ENCODE data around the gene AKR1C2. TPM values are rescaled to one million over a fixed set of nuclear protein-coding genes. Genes with fewer than 3 reads are reported as not detected.
"Not testable (repeated sequence)": the region's sequence is repeated elsewhere in the genome, so short reads cannot be mapped to it uniquely, and the experiment has no call there.

Gene AKR1C2
- total and polyA plus RNA-seq, 2 experiments from 2014 or later, result 51.0 to 51.7 TPM

GRCh38 chr10:5013385-5013784, 9.7 kb upstream of the AKR1C2 start:
- 33% methylated on average over 1 of the region's 1 CpG for WGBS (ENCODE audit: low lambda C conversion rate, missing lambda C conversion rate)
- DNase-seq (ENCODE audit: low spot score), result no peak
- TF ChIP-seq EZH2phosphoT487 (IDR thresholded peaks at IDR 0.05; ENCODE audit: low read depth, severe bottlenecking, unreplicated experiment), result no peak
- TF ChIP-seq, protein P1, sequence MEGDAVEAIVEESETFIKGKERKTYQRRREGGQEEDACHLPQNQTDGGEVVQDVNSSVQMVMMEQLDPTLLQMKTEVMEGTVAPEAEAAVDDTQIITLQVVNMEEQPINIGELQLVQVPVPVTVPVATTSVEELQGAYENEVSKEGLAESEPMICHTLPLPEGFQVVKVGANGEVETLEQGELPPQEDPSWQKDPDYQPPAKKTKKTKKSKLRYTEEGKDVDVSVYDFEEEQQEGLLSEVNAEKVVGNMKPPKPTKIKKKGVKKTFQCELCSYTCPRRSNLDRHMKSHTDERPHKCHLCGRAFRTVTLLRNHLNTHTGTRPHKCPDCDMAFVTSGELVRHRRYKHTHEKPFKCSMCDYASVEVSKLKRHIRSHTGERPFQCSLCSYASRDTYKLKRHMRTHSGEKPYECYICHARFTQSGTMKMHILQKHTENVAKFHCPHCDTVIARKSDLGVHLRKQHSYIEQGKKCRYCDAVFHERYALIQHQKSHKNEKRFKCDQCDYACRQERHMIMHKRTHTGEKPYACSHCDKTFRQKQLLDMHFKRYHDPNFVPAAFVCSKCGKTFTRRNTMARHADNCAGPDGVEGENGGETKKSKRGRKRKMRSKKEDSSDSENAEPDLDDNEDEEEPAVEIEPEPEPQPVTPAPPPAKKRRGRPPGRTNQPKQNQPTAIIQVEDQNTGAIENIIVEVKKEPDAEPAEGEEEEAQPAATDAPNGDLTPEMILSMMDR (IDR thresholded peaks at IDR 0.05; ENCODE audit: poor library complexity), result no peak
- no peak for TF ChIP-seq EZH2 (IDR thresholded peaks at IDR 0.05; ENCODE audit: borderline replicate concordance)

DNA sequence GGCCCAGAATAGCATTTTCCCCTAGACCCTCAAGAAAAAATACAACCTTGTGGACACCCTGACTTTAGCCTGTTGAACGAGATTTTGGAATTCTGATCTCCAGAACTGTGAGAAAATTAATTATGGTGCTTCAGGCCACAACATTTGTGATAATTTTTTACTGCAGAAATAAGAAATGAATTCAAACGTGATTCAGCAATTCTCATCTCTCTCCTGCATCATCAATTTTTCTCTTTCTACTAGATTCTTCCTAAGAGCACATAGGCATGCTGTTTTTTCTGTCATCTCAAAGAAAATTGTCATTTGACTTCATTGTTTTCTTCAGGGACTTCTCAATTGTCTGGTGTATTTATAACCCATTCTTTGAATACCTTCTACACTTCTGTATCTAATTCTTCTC, 8.9 kb upstream of the AKR1C2 start:
- H3K9me3 ChIP-seq (ENCODE audit: low read depth), result no peaks in the 10 kb centered on the region
- TF ChIP-seq EZH2phosphoT487 (IDR thresholded peaks at IDR 0.05; ENCODE audit: low read depth, severe bottlenecking, unreplicated experiment) (no peak), EZH2 (IDR thresholded peaks at IDR 0.05; ENCODE audit: borderline replicate concordance) (no peak)
- TF ChIP-seq, protein P1 (IDR thresholded peaks at IDR 0.05; ENCODE audit: poor library complexity), result no peak
- H3K4me1 ChIP-seq (ENCODE audit: insufficient read depth), result no peaks in the 10 kb centered on the region
- no peaks in the 10 kb centered on the region for H3K9me2 ChIP-seq (replicated peaks; ENCODE audit: insufficient read depth)
- no peaks in the 10 kb centered on the region for H3K36me3 ChIP-seq (replicated peaks; ENCODE audit: insufficient read depth, low read depth)
- H3K79me2 ChIP-seq, result no peaks in the 10 kb centered on the region
- H4K20me1 ChIP-seq (ENCODE audit: insufficient read depth, poor library complexity, severe bottlenecking), result no peaks in the 10 kb centered on the region
- no peak overlapping the region for H3K4me2 ChIP-seq
- DNase-seq (ENCODE audit: low spot score), result no peak
- no peaks in the 10 kb centered on the region for H3K27me3 ChIP-seq
- H2AFZ ChIP-seq, result no peak overlapping the region
- no peak overlapping the region for H3K4me3 ChIP-seq
- H3K27ac ChIP-seq, result no peak overlapping the region
- WGBS (ENCODE audit: low lambda C conversion rate, missing lambda C conversion rate), result 36% methylated on average over 2 of the region's 2 CpGs

More at GRCh38 chr10:5013385-5013784, 9.7 kb upstream of the AKR1C2 start:
- Histone ChIP-seq H4K20me1 (ENCODE audit: insufficient read depth, poor library complexity, severe bottlenecking) (no peaks in the 10 kb centered on the region), H3K79me2 (no peaks in the 10 kb centered on the region), H3K27me3 (no peaks in the 10 kb centered on the region), H3K4me2 (no peak overlapping the region), H2AFZ (no peak overlapping the region), H3K9me3 (ENCODE audit: low read depth) (no peaks in the 10 kb centered on the region), H3K4me3 (no peak overlapping the region), H3K36me3 (replicated peaks; ENCODE audit: insufficient read depth, low read depth) (no peaks in the 10 kb centered on the region), H3K4me1 (ENCODE audit: insufficient read depth) (no peaks in the 10 kb centered on the region), H3K9me2 (replicated peaks; ENCODE audit: insufficient read depth) (no peaks in the 10 kb centered on the region), H3K27ac (no peak overlapping the region)

DNA sequence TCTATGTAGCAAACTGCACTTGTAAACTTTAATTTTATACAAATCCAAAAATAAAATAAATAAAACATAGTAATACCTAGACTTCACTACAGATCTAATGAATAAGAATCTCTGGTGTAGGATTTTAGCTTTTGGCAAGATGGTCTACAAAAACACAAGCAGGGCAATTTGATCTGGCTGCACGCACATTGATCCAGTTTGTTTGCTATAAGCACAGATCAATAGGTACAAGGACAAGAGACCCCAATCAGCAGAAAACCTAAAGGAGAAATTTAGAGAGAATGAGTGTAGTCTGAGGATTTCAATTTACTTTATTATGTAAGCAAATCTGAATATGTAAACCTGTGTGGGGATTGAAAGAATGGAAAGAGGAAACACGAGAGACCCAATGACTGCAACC, 7.7 kb upstream of the AKR1C2 start:
- not testable (repeated sequence) for H4K20me1 ChIP-seq (ENCODE audit: insufficient read depth, poor library complexity, severe bottlenecking); H3K4me1 ChIP-seq (ENCODE audit: insufficient read depth); H3K27ac ChIP-seq; H3K9me3 ChIP-seq (ENCODE audit: low read depth); H3K79me2 ChIP-seq; H3K9me2 ChIP-seq (replicated peaks; ENCODE audit: insufficient read depth); H3K4me2 ChIP-seq; DNase-seq (ENCODE audit: low spot score); H3K27me3 ChIP-seq; H3K36me3 ChIP-seq (replicated peaks; ENCODE audit: insufficient read depth, low read depth); H2AFZ ChIP-seq; H3K4me3 ChIP-seq
- 94% methylated on average over 2 of the region's 2 CpGs for WGBS (ENCODE audit: low lambda C conversion rate, missing lambda C conversion rate)

DNA sequence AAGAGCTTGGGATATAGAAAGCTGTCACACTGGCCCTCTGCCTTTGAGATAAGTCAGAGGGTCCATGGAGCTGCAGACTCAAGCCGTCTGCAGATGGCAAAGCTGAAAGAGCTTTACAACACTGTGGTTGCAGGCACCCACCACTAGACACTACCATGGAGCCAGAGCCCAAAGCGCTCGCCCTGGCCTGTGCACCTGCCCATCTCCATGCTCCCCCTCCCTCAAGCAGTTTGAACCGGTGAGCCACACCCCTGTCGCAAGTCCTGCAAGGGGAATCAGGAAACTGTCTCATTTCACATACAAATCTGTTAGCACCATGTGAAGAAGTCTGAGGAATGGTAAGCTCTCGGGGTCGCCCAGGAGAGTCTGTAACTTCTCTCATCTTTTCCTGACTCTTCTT, 6.4 kb upstream of the AKR1C2 start:
- H3K27me3 ChIP-seq; DNase-seq (ENCODE audit: low spot score); H4K20me1 ChIP-seq (ENCODE audit: insufficient read depth, poor library complexity, severe bottlenecking); H2AFZ ChIP-seq; H3K4me1 ChIP-seq (ENCODE audit: insufficient read depth); H3K4me3 ChIP-seq; H3K9me3 ChIP-seq (ENCODE audit: low read depth); H3K79me2 ChIP-seq; H3K9me2 ChIP-seq (replicated peaks; ENCODE audit: insufficient read depth); H3K36me3 ChIP-seq (replicated peaks; ENCODE audit: insufficient read depth, low read depth); H3K4me2 ChIP-seq; H3K27ac ChIP-seq: not testable (repeated sequence)
- 64% methylated on average over 4 of the region's 7 CpGs for WGBS (ENCODE audit: low lambda C conversion rate, missing lambda C conversion rate)

DNA sequence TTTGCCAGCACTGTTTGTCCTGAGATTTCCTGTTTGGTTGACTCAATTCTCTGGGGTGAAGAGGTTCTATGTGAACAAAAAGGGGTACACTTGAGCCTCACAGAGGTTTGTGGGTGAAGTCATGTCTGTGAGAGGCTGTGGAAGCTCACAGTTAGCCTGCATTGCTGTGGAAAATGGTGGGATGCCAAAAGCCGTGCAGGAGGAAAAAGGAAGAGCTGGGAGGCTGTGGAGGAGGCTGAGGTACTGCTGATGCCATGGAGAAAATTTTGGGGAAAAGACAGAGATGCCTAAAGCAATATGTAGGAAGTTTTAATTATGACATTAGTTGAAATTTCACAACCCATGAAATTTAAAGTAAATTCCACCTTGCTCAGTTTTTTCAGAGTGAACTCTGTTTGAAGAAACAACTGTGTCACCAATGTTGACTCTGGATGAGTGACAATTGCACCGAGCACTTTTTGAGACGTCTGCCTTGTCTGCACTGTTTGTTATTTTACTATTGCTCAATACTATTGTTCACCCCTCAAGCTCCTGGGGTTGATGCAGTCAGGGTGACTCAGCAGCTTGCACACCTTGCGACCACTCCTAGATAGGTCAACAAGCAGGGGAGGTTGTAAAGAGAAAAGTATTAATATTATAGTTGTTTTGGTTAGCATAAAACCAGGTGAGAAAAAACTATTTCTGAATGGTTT, 5.3 kb upstream of the AKR1C2 start:
- not testable (repeated sequence) for H3K79me2 ChIP-seq; H3K36me3 ChIP-seq (replicated peaks; ENCODE audit: insufficient read depth, low read depth); H3K4me2 ChIP-seq; H4K20me1 ChIP-seq (ENCODE audit: insufficient read depth, poor library complexity, severe bottlenecking); H2AFZ ChIP-seq; H3K9me3 ChIP-seq (ENCODE audit: low read depth); H3K27me3 ChIP-seq; H3K4me3 ChIP-seq; H3K9me2 ChIP-seq (replicated peaks; ENCODE audit: insufficient read depth); H3K4me1 ChIP-seq (ENCODE audit: insufficient read depth)
- H3K27ac ChIP-seq, result peak overlapping the region; percentile 19
- peak; percentile 35 for DNase-seq (ENCODE audit: low spot score)
- 53% methylated on average over 4 of the region's 4 CpGs for WGBS (ENCODE audit: low lambda C conversion rate, missing lambda C conversion rate)

- H3K9me3 ChIP-seq (ENCODE audit: low read depth); H3K4me1 ChIP-seq (ENCODE audit: insufficient read depth); H3K36me3 ChIP-seq (replicated peaks; ENCODE audit: insufficient read depth, low read depth); H3K27ac ChIP-seq; H4K20me1 ChIP-seq (ENCODE audit: insufficient read depth, poor library complexity, severe bottlenecking); H2AFZ ChIP-seq; H3K79me2 ChIP-seq; H3K4me3 ChIP-seq; H3K9me2 ChIP-seq (replicated peaks; ENCODE audit: insufficient read depth); H3K27me3 ChIP-seq; H3K4me2 ChIP-seq; DNase-seq (ENCODE audit: low spot score): not testable (repeated sequence)
These were observed 844 bp upstream of the AKR1C2 start for GRCh38 chr10:5004501-5004900.

GRCh38 chr10:5004030-5004385, 351 bp upstream of the AKR1C2 start:
- H3K79me2 ChIP-seq; H3K36me3 ChIP-seq (replicated peaks; ENCODE audit: insufficient read depth, low read depth); H3K4me3 ChIP-seq; H4K20me1 ChIP-seq (ENCODE audit: insufficient read depth, poor library complexity, severe bottlenecking); H3K9me2 ChIP-seq (replicated peaks; ENCODE audit: insufficient read depth); DNase-seq (ENCODE audit: low spot score); H3K27me3 ChIP-seq; H2AFZ ChIP-seq; H3K9me3 ChIP-seq (ENCODE audit: low read depth); H3K27ac ChIP-seq; H3K4me1 ChIP-seq (ENCODE audit: insufficient read depth); H3K4me2 ChIP-seq: not testable (repeated sequence)
- WGBS (ENCODE audit: low lambda C conversion rate, missing lambda C conversion rate), result 3% methylated on average over 1 of the region's 1 CpG
